ENCODE data around the gene SLC26A3.
"Not testable (repeated sequence)": the region's sequence is repeated elsewhere in the genome, so short reads cannot be mapped to it uniquely, and the experiment has no call there.

The SLC26A3 gene

DNA sequence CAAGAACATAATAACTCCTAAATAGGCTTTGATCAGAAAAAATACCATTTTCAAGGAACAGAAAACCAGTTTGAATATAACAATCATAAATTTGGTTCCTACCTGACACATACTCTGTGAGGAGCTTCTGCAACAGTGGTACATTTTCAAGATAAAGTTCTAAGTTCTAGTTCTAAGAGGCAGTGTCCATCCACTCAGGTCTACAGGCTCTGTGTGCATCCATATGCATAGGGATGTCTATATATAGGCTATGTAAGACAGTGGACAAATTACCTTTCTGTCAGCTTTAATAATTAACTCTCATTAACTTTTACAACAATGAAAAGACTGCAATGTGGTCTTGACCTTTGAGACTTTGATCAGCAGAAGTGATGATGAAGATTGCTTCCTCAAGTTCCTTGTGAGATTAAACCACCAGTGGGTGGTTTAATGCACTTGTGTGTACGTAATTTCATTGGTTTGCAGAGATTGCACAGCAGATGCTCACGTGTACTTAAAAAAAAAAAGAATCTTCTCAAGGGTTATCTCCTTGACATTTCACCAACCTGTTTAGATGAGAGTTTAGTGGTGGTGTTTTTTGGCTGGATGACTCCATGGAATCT, at the start of gene SLC26A3:
Gene SLC26A3, minus strand, starts transcription at position 215 of the 602 bp plus-strand sequence. CDS start 8,714 bp downstream, outside the sequence.
- Mint-ChIP-seq H3K27ac (no peak within 1 kb of the TSS), H3K9me3 (no peaks in the 10 kb centered on the region), H3K27me3 (peaks cover 10% of the 10 kb centered on the region), H3K4me1 (no peaks in the 10 kb centered on the region), H3K4me3 (no peak within 1 kb of the TSS), H3K36me3 (ENCODE audit: low read depth) (no peaks in the 10 kb centered on the region)
- ATAC-seq = no peak
- DNase-seq = no peak

DNA sequence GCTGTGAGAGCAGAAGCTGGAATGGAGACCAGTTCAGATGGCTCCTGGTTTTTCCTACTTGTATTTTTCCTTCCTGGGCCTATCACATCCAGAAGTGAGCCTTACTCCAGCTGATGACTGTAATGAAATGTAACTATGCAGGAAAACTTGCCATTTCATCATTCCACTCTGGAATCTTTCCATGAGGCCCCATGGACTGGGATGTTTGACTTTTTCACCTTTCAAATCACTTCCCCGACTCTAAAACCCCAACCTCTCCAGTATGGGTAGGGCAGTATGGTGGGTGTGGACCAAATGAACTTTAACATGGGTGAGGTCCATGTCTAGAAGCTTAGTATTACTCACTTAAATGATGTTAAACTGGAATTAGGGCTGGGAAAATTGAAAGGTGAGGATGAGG, 47.6 kb upstream of the SLC26A3 start:
- H3K4me3 Mint-ChIP-seq = no peak overlapping the region
- H3K36me3 Mint-ChIP-seq (ENCODE audit: low read depth) = no peaks in the 10 kb centered on the region
- H3K27me3 Mint-ChIP-seq = peaks cover 2% of the 10 kb centered on the region
- ATAC-seq (no peak), DNase-seq (no peak)
- H3K27ac Mint-ChIP-seq = no peak overlapping the region
- H3K9me3 Mint-ChIP-seq = no peaks in the 10 kb centered on the region
- no peaks in the 10 kb centered on the region for H3K4me1 Mint-ChIP-seq

DNA sequence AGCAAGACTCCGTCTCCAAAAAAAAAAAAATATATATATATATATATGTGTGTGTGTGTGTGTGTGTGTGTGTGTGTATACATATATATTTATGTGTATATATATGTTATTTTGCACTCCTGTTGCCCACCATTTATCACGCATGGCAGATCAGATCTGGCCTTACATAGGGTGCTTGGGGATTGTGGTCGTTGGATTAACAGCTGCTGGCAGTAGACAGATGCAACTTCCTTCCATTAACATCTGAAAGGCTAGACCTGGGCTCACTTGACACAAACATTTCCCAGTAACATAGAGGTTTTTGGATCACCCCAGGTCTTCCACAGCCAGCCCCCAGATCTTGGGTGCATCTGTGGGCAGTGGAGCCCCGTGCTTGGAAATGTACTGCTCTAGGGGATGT, 47.2 kb upstream of the SLC26A3 start:
- ATAC-seq (no peak), DNase-seq (no peak)
- H3K27ac Mint-ChIP-seq = no peak overlapping the region
- H3K4me1 Mint-ChIP-seq = no peaks in the 10 kb centered on the region
- H3K4me3 Mint-ChIP-seq = no peak overlapping the region
- H3K27me3 Mint-ChIP-seq = peaks cover 2% of the 10 kb centered on the region
- H3K9me3 Mint-ChIP-seq = no peaks in the 10 kb centered on the region
- H3K36me3 Mint-ChIP-seq (ENCODE audit: low read depth) = no peaks in the 10 kb centered on the region

DNA sequence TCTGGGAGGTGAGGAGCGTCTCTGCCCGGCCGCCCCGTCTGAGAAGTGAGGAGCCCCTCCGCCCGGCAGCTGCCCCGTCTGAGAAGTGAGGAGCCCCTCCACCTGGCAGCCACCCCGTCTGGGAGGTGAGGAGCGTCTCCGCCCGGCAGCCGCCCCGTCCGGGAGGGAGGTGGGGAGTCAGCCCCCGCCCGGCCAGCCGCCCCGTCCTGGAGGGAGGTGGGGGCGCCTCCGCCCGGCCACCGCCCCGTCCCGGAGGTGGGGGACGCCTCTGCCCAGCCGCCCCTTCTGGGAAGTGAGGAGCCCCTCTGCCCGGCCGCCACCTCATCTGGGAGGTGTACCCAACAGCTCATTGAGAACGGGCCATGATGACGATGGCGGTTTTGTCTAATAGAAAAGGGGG, 45.2 kb upstream of the SLC26A3 start:
- H3K27me3 Mint-ChIP-seq; DNase-seq; H3K36me3 Mint-ChIP-seq (ENCODE audit: low read depth); H3K9me3 Mint-ChIP-seq; H3K4me3 Mint-ChIP-seq; ATAC-seq; H3K4me1 Mint-ChIP-seq; H3K27ac Mint-ChIP-seq: not testable (repeated sequence)

DNA sequence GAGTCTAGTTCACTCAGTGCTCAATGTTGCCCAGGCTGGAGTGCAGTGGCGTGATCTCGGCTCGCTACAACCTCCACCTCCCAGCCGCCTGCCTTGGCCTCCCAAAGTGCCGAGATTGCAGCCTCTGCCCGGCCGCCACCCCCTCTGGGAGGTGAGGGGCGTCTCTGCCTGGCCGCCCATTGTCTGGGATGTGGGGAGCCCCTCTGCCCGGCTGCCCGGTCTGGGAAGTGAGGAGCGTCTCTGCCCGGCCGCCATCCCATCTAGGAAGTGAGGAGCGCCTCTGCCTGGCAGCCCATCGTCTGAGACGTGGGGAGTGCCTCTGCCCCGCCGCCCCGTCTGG, 44.8 kb upstream of the SLC26A3 start:
- H3K36me3 Mint-ChIP-seq (ENCODE audit: low read depth); H3K9me3 Mint-ChIP-seq; H3K27ac Mint-ChIP-seq; H3K27me3 Mint-ChIP-seq; H3K4me1 Mint-ChIP-seq; ATAC-seq; DNase-seq; H3K4me3 Mint-ChIP-seq: not testable (repeated sequence)

DNA sequence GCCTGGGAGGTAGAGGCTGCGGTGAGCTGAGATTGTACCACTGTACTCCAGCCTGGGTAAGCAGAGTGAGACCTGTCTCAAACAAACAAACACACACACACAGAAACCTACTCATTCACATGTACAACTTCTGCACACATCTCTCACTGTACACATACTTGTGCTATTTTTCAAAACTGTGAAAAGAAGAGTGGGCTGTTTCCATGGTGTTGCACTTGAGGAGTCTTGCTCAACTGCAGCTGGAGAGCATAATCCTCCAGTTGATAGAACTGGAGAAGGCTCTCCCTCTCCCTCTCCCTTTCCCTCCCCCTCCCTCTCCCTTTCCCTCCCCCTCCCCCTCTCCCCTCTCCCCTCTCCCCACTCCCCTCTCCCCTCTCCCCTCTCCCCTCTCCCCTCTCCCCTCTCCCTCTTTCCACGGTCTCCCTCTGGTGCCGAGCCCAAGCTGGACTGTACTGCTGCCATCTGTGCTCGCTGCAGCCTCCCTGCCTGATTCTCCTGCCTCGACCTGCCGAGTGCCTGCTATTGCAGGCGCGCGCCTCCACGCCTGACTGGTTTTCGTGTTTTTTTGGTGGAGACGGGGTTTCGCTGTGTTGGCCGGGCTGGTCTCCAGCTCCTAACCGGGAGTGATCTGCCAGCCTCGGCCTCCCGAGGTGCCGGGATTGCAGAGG, 44.3 kb upstream of the SLC26A3 start:
- no peak for ATAC-seq
- no peak for DNase-seq
- no peaks in the 10 kb centered on the region for H3K36me3 Mint-ChIP-seq (ENCODE audit: low read depth)
- peaks cover 2% of the 10 kb centered on the region for H3K27me3 Mint-ChIP-seq
- H3K9me3 Mint-ChIP-seq = no peaks in the 10 kb centered on the region
- no peak overlapping the region for H3K4me3 Mint-ChIP-seq
- H3K27ac Mint-ChIP-seq = no peak overlapping the region
- no peaks in the 10 kb centered on the region for H3K4me1 Mint-ChIP-seq

DNA sequence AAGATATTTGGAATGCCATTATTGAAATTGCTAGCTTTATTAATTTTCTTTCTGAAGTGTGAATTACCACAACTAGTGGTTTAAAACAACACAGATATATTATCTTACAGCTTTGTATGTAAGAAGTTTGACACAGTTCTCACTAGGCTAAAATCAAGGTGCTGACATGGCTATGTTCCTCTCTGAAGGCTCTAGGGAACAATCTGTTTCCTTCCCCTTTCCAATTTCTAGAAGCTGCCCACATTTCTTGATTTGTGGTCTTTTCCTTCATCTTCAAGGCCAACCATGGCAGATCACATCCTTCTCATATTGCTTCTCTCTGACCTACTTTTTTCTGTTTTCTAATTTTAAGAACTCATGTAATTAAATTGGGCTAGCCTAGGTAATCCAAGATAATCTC, 43.3 kb upstream of the SLC26A3 start:
- Mint-ChIP-seq H3K36me3 (ENCODE audit: low read depth) (no peaks in the 10 kb centered on the region), H3K27ac (no peak overlapping the region), H3K4me1 (no peaks in the 10 kb centered on the region), H3K4me3 (no peak overlapping the region), H3K27me3 (no peaks in the 10 kb centered on the region), H3K9me3 (no peaks in the 10 kb centered on the region)
- ATAC-seq = no peak
- DNase-seq = no peak

DNA sequence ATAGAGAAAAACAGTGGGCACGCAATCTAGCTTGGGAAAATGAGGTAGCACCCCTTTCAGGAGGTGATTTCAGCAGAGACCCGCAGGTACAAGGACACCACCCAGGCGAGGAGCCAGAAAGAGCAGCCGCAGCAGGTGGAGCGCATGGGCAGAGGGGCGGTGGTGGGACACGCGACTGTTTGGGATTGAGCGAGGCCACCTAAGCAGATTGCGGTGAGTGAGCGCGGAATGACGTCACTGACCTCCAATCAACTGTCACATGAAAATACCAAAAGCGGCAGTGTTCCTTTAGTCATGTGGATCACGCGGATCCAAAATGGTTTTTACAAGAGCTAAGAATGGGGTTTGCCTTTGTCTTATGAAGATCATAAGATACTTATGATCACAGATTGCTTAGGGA, 40.2 kb upstream of the SLC26A3 start:
- no peak for ATAC-seq
- no peaks in the 10 kb centered on the region for H3K27me3 Mint-ChIP-seq
- H3K36me3 Mint-ChIP-seq (ENCODE audit: low read depth) = no peaks in the 10 kb centered on the region

DNA sequence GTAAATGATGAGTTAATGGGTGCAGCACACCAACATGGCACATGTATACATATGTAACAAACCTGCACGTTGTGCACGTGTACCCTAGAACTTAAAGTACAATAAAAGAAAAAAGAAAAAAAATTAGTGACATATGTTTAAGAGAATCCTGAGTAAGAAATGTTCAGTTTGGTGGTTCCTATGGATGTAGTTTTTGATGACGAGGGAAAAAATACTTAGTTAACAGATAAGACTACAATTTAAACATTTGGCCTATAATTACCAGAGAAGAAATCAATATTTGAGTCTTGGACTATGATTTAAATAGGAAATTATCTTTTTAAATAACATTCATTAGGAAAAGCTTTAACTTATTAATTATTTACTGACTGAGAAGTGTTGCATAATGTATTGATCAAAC, 39.2 kb upstream of the SLC26A3 start:
- H3K9me3 Mint-ChIP-seq = peaks cover 5% of the 10 kb centered on the region
- no peaks in the 10 kb centered on the region for H3K36me3 Mint-ChIP-seq (ENCODE audit: low read depth)
- H3K4me3 Mint-ChIP-seq = no peak overlapping the region

More for the DNA sequence above, 40.2 kb upstream of the SLC26A3 start:
- no peaks in the 10 kb centered on the region for H3K4me1 Mint-ChIP-seq
- H3K27ac Mint-ChIP-seq = no peak overlapping the region
- DNase-seq = no peak
- H3K9me3 Mint-ChIP-seq = peaks cover 5% of the 10 kb centered on the region
- no peak overlapping the region for H3K4me3 Mint-ChIP-seq

DNA sequence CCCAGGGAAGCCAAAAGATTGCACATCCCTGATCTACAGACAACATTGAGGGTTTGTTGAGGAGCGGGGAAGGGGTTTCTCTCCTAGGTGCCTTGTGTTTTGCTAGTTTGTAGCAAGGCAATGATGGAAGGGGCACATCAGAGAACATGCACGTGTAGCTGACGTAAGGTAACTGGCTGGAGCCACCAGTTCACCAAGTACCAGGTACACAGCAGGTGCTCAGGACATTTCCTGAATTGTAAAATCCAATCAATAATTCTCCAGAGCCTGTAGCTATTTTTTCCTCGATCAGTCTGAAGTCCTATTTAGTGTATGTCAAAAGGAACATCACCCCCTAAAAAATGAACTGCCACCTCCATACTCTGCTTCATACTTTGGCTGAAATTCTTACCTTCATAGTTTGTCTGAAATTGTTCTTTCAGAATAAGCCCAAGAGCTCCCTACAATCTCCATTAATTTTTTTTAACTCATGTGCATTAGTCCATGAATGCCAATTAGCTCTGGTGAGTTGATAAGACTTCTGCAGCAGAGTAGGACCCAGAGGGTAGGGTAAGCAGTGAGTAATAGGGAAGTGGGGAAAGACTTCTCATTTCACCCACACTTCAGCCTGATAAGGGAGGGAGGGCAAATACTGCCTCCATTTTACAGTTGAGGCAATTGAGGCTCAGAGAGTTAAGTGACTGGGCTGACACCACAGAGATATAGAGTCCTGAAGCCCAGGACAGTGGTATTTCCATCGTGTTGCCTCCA, 36.0 kb upstream of the SLC26A3 start:
- Mint-ChIP-seq H3K27me3 (no peaks in the 10 kb centered on the region), H3K9me3 (peaks cover 5% of the 10 kb centered on the region), H3K4me3 (no peak overlapping the region), H3K4me1 (no peaks in the 10 kb centered on the region), H3K36me3 (ENCODE audit: low read depth) (no peaks in the 10 kb centered on the region), H3K27ac (no peak overlapping the region)
- DNase-seq (no peak), ATAC-seq (no peak)

More for the DNA sequence above, 39.2 kb upstream of the SLC26A3 start:
- ATAC-seq (no peak), DNase-seq (no peak)
- Mint-ChIP-seq H3K27ac (no peak overlapping the region), H3K4me1 (no peaks in the 10 kb centered on the region), H3K27me3 (no peaks in the 10 kb centered on the region)

DNA sequence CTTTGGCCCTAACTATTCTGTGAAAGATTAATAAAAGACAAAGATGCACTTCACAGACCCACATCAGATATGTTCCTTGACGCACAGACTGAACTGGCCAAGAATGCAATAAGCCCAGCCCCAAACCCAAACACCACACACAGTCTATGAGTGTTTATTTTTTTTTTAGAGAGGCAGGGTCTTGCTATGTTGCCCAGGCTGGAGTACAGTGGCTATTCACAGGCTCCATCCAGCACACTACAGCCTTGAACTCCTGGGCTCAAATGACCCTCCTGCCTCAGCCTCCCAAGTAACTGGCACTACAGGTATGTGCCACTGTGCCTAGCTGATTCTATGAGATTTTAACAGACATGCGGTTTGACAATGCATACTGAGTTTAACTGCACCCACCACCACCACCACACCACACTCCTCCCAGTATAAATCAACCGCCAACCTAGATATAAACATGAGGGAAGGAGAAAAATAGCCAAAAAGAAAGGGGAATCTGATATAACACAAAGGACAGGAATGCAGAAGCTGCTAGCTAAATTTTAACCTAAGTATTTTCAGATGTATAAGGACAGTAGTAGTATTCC, 35.1 kb upstream of the SLC26A3 start:
- no peaks in the 10 kb centered on the region for H3K36me3 Mint-ChIP-seq (ENCODE audit: low read depth)
- H3K27me3 Mint-ChIP-seq = no peaks in the 10 kb centered on the region
- ATAC-seq (no peak), DNase-seq (no peak)
- H3K9me3 Mint-ChIP-seq = peaks cover 5% of the 10 kb centered on the region
- H3K4me1 Mint-ChIP-seq = no peaks in the 10 kb centered on the region
- no peak overlapping the region for H3K4me3 Mint-ChIP-seq
- H3K27ac Mint-ChIP-seq = no peak overlapping the region

DNA sequence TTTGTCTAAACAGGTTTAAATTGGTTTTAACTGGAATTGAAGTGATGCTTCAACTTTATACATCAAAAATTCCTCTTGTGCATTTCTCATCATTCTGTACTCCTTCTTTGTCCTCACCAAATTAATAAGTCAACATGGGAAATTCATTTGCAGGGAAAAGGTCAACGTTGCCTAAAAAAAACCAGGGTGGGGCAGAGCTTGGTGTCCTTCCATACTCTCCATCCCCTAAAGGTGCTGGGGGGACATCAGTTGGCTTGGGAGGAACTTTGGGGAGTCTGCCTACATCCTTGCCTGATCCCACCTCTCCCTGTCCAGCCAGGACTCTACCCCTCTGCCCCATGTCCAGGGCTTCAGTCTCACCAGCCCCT, 34.1 kb upstream of the SLC26A3 start:
- H3K36me3 Mint-ChIP-seq (ENCODE audit: low read depth) = no peaks in the 10 kb centered on the region
- peaks cover 5% of the 10 kb centered on the region for H3K9me3 Mint-ChIP-seq
- no peak overlapping the region for H3K27ac Mint-ChIP-seq
- no peaks in the 10 kb centered on the region for H3K4me1 Mint-ChIP-seq
- H3K27me3 Mint-ChIP-seq = no peaks in the 10 kb centered on the region
- H3K4me3 Mint-ChIP-seq = no peak overlapping the region
- no peak for ATAC-seq
- no peak for DNase-seq

DNA sequence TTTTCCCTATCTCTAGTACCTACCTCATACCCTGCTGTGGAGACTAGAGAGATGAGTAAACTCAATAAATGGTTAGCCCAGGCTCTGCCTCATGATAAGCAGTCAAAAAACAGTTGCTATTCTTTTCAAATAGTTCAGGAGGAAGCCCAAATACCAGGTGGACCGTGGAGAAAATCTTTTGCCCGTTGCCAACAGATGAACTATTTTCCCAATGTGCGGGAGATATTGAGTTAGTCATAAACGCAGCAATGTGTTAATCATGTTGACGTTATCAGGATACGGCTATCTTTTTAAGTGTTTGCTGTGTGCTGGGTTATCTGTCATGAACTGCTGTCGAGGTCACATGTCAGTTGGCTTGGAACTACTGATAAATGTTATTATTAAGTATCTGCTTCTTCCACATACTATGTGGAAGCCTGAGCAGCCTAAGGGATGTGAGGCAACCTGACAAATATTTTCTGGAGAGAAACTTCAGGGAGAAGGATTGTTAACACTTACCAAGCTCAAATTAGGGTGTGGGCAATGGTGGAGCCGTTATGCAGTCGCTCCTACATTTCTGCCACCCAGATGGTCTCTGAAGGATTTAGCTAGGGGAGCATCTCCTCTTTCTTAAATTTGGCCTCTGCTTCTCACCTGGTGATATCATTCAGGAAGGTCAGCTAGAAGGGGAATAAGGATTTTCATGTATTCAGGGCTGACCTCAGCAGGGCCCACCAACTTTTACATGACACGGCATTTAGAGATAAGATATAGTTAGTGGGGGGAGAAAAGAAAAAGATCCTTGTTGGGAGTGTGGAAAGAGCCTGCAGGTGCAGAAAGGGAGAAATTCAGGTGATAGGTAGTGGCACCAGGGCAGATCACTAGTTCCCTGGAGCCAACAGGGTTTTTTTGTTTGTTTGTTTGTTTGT, 33.5 kb upstream of the SLC26A3 start:
- Mint-ChIP-seq H3K27ac (no peak overlapping the region), H3K36me3 (ENCODE audit: low read depth) (no peaks in the 10 kb centered on the region), H3K4me3 (no peak overlapping the region), H3K4me1 (no peaks in the 10 kb centered on the region), H3K9me3 (peaks cover 5% of the 10 kb centered on the region), H3K27me3 (no peaks in the 10 kb centered on the region)
- no peak for ATAC-seq
- no peak for DNase-seq

DNA sequence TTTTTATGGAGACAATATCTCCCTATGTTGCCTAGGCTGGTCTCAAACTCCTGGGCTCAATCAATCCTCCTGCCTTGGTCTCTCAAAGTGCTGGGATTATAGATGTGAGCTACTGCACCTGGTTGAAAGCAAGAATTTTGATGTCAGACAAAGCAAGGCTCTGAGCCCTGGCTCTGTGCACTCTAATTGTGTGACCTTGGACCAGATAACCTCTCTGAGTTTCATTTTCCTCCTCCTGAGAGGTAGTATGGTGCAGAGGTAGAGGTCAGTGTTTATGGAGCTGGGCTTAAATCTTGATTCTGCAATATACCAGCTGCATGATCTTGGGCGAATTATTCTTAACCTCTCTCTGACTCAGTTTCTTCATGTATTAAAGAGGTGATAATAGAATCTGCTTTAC, 31.4 kb upstream of the SLC26A3 start:
- Mint-ChIP-seq H3K9me3 (no peaks in the 10 kb centered on the region), H3K36me3 (ENCODE audit: low read depth) (no peaks in the 10 kb centered on the region), H3K4me1 (no peaks in the 10 kb centered on the region), H3K27me3 (no peaks in the 10 kb centered on the region), H3K4me3 (no peak overlapping the region), H3K27ac (no peak overlapping the region)
- no peak for ATAC-seq
- DNase-seq = no peak

All from activated naive CD8-positive, alpha-beta T cell treated with anti-CD3 and anti-CD28 coated beads, Interleukin-2, amount 50 U/mL, for 24 hours (primary cell).